K562 (cell line): ENCODE measurements around the gene CD248. TPM values are rescaled to one million over a fixed set of nuclear protein-coding genes. Genes with fewer than 3 reads are reported as not detected.

Source experiments
- ATAC-seq: fragments of 200-7000 bp; cut with Tn5 transposase; 3 replicates; pipeline ENCODE4 v1.9.1; 2020; ENCODE audit warnings: moderate library complexity
- BruUV-seq: library from RNA; stranded (reverse); fragments of 400-500 nt; replicated peaks from 2 replicates; lab custom pipeline; 2021; lab: Mats Ljungman, UMichigan
- CTCF ChIA-PET: fragments of 300-600 bp; formaldehyde crosslinking; extraction: SDS; loops from one replicate; lab custom pipeline; 2021; ENCODE audit warnings: low intra/inter-chr PET ratio; lab: Yijun Ruan, JAX
- POLR2A ChIA-PET: fragments of 300-600, 350-650 bp; sonication (Branson Sonifier 250); formaldehyde crosslinking; extraction: SDS; loops from one replicate; lab custom pipeline; 2021; ENCODE audit warnings: antibody characterized with exemption, inconsistent platforms; lab: Yijun Ruan, JAX
- DNase-seq, 4 experiments: peaks; one replicate each; pipeline versions ENCODE4 v3.0.0 to v3.0.0-alpha.2; 2011 to 2018; ENCODE audit warnings: low spot score in 3 of 4, mixed read lengths in 3 of 4; ENCODE audit errors: extremely low read depth in 1 of 4
- FAIRE-seq: peaks from 2 replicates; lab custom pipeline; 2011; peaks lifted over from hg19 to GRCh38; lab: Jason Lieb, UNC
- H2AFZ ChIP-seq: 2 replicates; pipeline ENCODE4 v1.6.0; 2011; ENCODE audit warnings: low read depth, low read length, control low read depth, inconsistent platforms
- H3K27ac ChIP-seq: fragments of 200-600 bp; 3 replicates; pipeline ENCODE4 v1.8.0; 2011; ENCODE audit warnings: low read depth, mild to moderate bottlenecking, control low read depth, inconsistent platforms, low read length, moderate library complexity, mixed read lengths; ENCODE audit errors: extremely low read depth
- H3K27me3 ChIP-seq, 2 experiments: fragments of 300-600 bp in 1 of 2; 2 replicates in 1 of 2; 3 replicates in 1 of 2; pipeline versions ENCODE4 v1.6.0 to v1.8.0; 2011; ENCODE audit warnings: inconsistent platforms in 2 of 2, low read length in 2 of 2, mild to moderate bottlenecking in 1 of 2, mixed read lengths in 1 of 2, moderate library complexity in 1 of 2; ENCODE audit not compliant: control insufficient read depth in 2 of 2, insufficient read depth in 2 of 2
- H3K36me3 ChIP-seq: fragments of 300-600 bp; 3 replicates; pipeline ENCODE4 v1.8.0; 2011; ENCODE audit warnings: mild to moderate bottlenecking, low read length, inconsistent platforms; ENCODE audit not compliant: control insufficient read depth, insufficient read depth
- H3K4me1 ChIP-seq, 2 experiments: fragments of 200-600 bp in 1 of 2; replicated peaks in 1 of 2; 2 replicates in 1 of 2; 3 replicates in 1 of 2; pipeline versions ENCODE4 v1.5.1 to v1.8.0; 2011; ENCODE audit warnings: inconsistent platforms in 2 of 2, low read length in 2 of 2, mild to moderate bottlenecking in 1 of 2, mixed read lengths in 1 of 2, moderate library complexity in 1 of 2; ENCODE audit not compliant: control insufficient read depth in 2 of 2, insufficient read depth in 2 of 2
- H3K4me2 ChIP-seq: 2 replicates; pipeline ENCODE4 v1.6.1; 2011; ENCODE audit warnings: low read length, control low read depth, inconsistent platforms, mixed read lengths; ENCODE audit not compliant: insufficient read depth
- H3K4me3 ChIP-seq: fragments of 200-600 bp; sonication (generic), shearing (Covaris generic); 2 replicates; pipeline ENCODE4 v1.5.1; 2016; ENCODE audit warnings: control low read depth, inconsistent platforms
- H3K79me2 ChIP-seq: fragments of 200-600 bp; 3 replicates; pipeline ENCODE4 v1.8.0; 2011; ENCODE audit warnings: low read length, inconsistent platforms; ENCODE audit not compliant: control insufficient read depth, insufficient read depth
- H3K9ac ChIP-seq, 2 experiments: 2 replicates each; pipeline versions ENCODE4 v1.6.0 to v1.6.1; 2011; ENCODE audit warnings: low read depth in 2 of 2, low read length in 2 of 2, control low read depth in 1 of 2, inconsistent platforms in 1 of 2, mild to moderate bottlenecking in 1 of 2, mixed read lengths in 1 of 2; ENCODE audit not compliant: insufficient read depth in 1 of 2
- H3K9me1 ChIP-seq: one replicate; pipeline ENCODE4 v1.6.0; 2011; ENCODE audit warnings: inconsistent platforms, mild to moderate bottlenecking, low read length, moderate library complexity; ENCODE audit not compliant: control insufficient read depth, insufficient read depth
- H3K9me3 ChIP-seq: replicated peaks from 2 replicates; pipeline ENCODE4 v1.5.1; 2011; ENCODE audit warnings: low read depth, low read length, inconsistent platforms; ENCODE audit not compliant: control insufficient read depth, insufficient read depth
- H4K20me1 ChIP-seq: replicated peaks from 2 replicates; pipeline ENCODE4 v1.6.1; 2011; ENCODE audit warnings: low read length, inconsistent platforms, mixed read lengths; ENCODE audit not compliant: control insufficient read depth, insufficient read depth
- ATF1 ChIP-seq, 2 experiments: fragments of 450-650 bp in 1 of 2; IDR thresholded peaks; 2 replicates each; pipeline ENCODE4 v1.6.1; 2016; ENCODE audit warnings: missing compliant biosample characterization in 1 of 2, missing genetic modification characterization in 1 of 2
- BDP1 ChIP-seq: IDR thresholded peaks from 3 replicates; pipeline ENCODE4 v1.6.1; 2011; ENCODE audit not compliant: insufficient read length, insufficient read depth
- BRCA1 ChIP-seq, 2 experiments: fragments of 450-650 bp in 1 of 2; sonication (generic) in 1 of 2; formaldehyde crosslinking in 1 of 2; IDR thresholded peaks; 2 replicates each; pipeline versions ENCODE4 v1.5.0 to v1.6.1; 2017 to 2020; ENCODE audit warnings: mild to moderate bottlenecking in 1 of 2, missing genetic modification reagents in 1 of 2
- CBX3 ChIP-seq, 2 experiments: IDR thresholded peaks; 1 replicate in 1 of 2; 2 replicates in 1 of 2; pipeline ENCODE4 v1.6.1; 2012; ENCODE audit warnings: inconsistent platforms in 2 of 2, low read length in 2 of 2, borderline replicate concordance in 1 of 2, control low read depth in 1 of 2
- COPS2 ChIP-seq: fragments of 450-650 bp; conservative IDR thresholded peaks from 2 replicates; pipeline ENCODE4 v1.6.1; 2016; ENCODE audit warnings: mild to moderate bottlenecking, moderate library complexity
- ELF1 ChIP-seq: fragments of 200-800 bp; sonication (Bioruptor generic); IDR thresholded peaks from 2 replicates; pipeline ENCODE4 v1.6.1; 2016; ENCODE audit warnings: missing genetic modification characterization, missing compliant biosample characterization
- FOXK2 ChIP-seq, 2 experiments: fragments of 450-650 bp; IDR thresholded peaks in 1 of 2; conservative IDR thresholded peaks in 1 of 2; 2 replicates each; pipeline ENCODE4 v1.6.1; 2016; ENCODE audit warnings: low read depth in 2 of 2, mild to moderate bottlenecking in 1 of 2
- HIVEP1 ChIP-seq: fragments of 250-450 bp; sonication (Bioruptor Pico); IDR thresholded peaks from 2 replicates; pipeline ENCODE4 v1.4.0; 2020; ENCODE audit warnings: mild to moderate bottlenecking
- PTRF ChIP-seq: fragments of 450-650 bp; IDR thresholded peaks from 2 replicates; pipeline ENCODE4 v1.6.1; 2016; ENCODE audit warnings: mild to moderate bottlenecking, missing genetic modification characterization, missing compliant biosample characterization
- SMAD4 ChIP-seq: fragments of 250-450 bp; sonication (Bioruptor Pico); conservative IDR thresholded peaks from 2 replicates; pipeline ENCODE4 v1.8.0; 2021; ENCODE audit warnings: inconsistent platforms, mild to moderate bottlenecking, moderate library complexity
- ZNF146 ChIP-seq: IDR thresholded peaks from one replicate; pipeline ENCODE4 v1.6.1; 2018; ENCODE audit warnings: missing compliant biosample characterization; ENCODE audit not compliant: unreplicated experiment
- ZNF324 ChIP-seq: fragments of 250-450 bp; sonication (Bioruptor Pico); IDR thresholded peaks from 2 replicates; pipeline ENCODE4 v1.4.0; 2020; ENCODE audit warnings: mild to moderate bottlenecking
- ZNF586 ChIP-seq: fragments of 450-650 bp; formaldehyde crosslinking; conservative IDR thresholded peaks from 2 replicates; pipeline ENCODE4 v1.4.0; 2020; ENCODE audit warnings: mild to moderate bottlenecking, moderate library complexity
- WGBS: fragments of 100-300 bp; shearing (Covaris generic); methylation state at CpG from one replicate; pipeline ENCODE4 v1.1.6; 2016; ENCODE audit warnings: low coverage, mixed read lengths; ENCODE audit not compliant: insufficient coverage; ENCODE audit errors: missing lambda C conversion rate; 5-methylcytosine and 5-hydroxymethylcytosine counted together
- in situ Hi-C: fragments of 300-500 bp; cut with MboI; formaldehyde crosslinking; loops from 4 replicates; pipeline ENCODE4 v1.15.0; 2018; ENCODE audit warnings: inconsistent platforms, mixed read lengths
- intact Hi-C: fragments of 100-400 bp; cut with micrococcal nuclease; formaldehyde crosslinking; loops from 2 replicates; pipeline ENCODE4 v1.14.2; 2022
- polyA plus RNA-seq, 8 experiments: library from polyadenylated mRNA; depleted of rRNA in 4 of 8; stranded (reverse) in 5 of 8; unstranded in 3 of 8; fragments of >200 nt; fragmentation: Nextera tagmentation in 2 of 8; fragmentation: Illumina TruSeq in 1 of 8; extraction: Ambion mirVana in 2 of 8; extraction: Trizol in 1 of 8; gene quantifications; 2 replicates each; pipeline versions ENCODE4 v1.2.1 to v1.2.3, GENCODE V29; 2011 to 2014; ENCODE audit warnings: inconsistent platforms in 1 of 8, missing spikeins in 1 of 8
- total RNA-seq, 7 experiments: library from RNA; depleted of rRNA in 6 of 7; stranded (reverse); fragments of >200 nt in 6 of 7; fragmentation: Illumina TruSeq in 2 of 7; extraction: Trizol in 2 of 7; gene quantifications; 2 replicates each; pipeline versions ENCODE4 v1.2.1 to v1.2.3, GENCODE V29; 2011 to 2021; ENCODE audit warnings: low replicate concordance in 1 of 7
- TF ChIP-seq, protein P1 (sequence below): sonication (generic); formaldehyde crosslinking; IDR thresholded peaks from 2 replicates; pipeline ENCODE4 v1.5.0; 2020; ENCODE audit warnings: missing genetic modification reagents
- TF ChIP-seq, protein P2 (sequence below): fragments of 200-800 bp; sonication (Bioruptor generic); IDR thresholded peaks from 2 replicates; pipeline ENCODE4 v1.6.1; 2017; ENCODE audit warnings: missing genetic modification characterization, missing compliant biosample characterization

CD248 gene
- total and polyA plus RNA-seq, 9 of the 15 experiments (the other 6 are each of a cell fraction or from before 2014, with no cell fraction given): 0.09 TPM; not detected in 8

GRCh38 chr11:66312549-66313320, 4.1 kb downstream of the CD248 start:
- WGBS: 6% methylated on average over 31 of the region's 52 CpGs
- no TSS peak for BruUV-seq
- no peaks in the 10 kb centered on the region for H3K9me1 ChIP-seq
- peak overlapping the region; percentile 38 to 89 for H3K9ac ChIP-seq
- ChIA-PET POLR2A (interaction anchor here (0.5 to 2.6 kb wide), 18 partner anchors 9 to 543 kb away, joined by 3 to 16 read pairs (median 4); partner anchors contain the start of genes PELI3, RBM4B and YIF1A), CTCF (interaction anchor here (0.9 to 2.9 kb wide), 7 partner anchors 9 to 365 kb away, joined by 3 to 37 read pairs (median 4); partner anchors contain the start of genes MRPL11 and RBM4B)
- H4K20me1 ChIP-seq: no peaks in the 10 kb centered on the region
- peak; percentile 94 for ATAC-seq
- peaks cover 23 to 66% of the 10 kb centered on the region in 2 experiments for H3K4me1 ChIP-seq
- intact Hi-C loops: loop anchor here (1.0 to 2.0 kb wide), 3 partner anchors 16 to 76 kb away; partner anchors contain the start of gene RIN1
- H3K79me2 ChIP-seq: no peaks in the 10 kb centered on the region
- H3K36me3 ChIP-seq: no peaks in the 10 kb centered on the region
- peak overlapping the region; percentile 49 for H3K4me3 ChIP-seq
- H3K27ac ChIP-seq: peak overlapping the region; percentile 60
- no peaks in the 10 kb centered on the region for H3K9me3 ChIP-seq
- in situ Hi-C loops: no loop called here
- peak; percentile 98 to 99 (median 98) for DNase-seq
- peak; percentile 98 for FAIRE-seq
- H2AFZ ChIP-seq: peak overlapping the region; percentile 98
- no peaks in the 10 kb centered on the region for H3K27me3 ChIP-seq
- H3K4me2 ChIP-seq: peak overlapping the region; percentile 85
- TF ChIP-seq ZNF586: no peak
- TF ChIP-seq FOXK2 (conservative IDR thresholded peaks at IDR 0.05 in 1 of 2, IDR thresholded peaks at IDR 0.05 in 1 of 2; ENCODE audit: low read depth in 2 of 2): peak in 1 of 2 experiments; percentile 70; a peak in 2 of 4 replicates
- TF ChIP-seq ZNF324: no peak
- no peak for TF ChIP-seq PTRF
- TF ChIP-seq COPS2: no peak
- no peak for TF ChIP-seq HIVEP1 (CRISPR knock-in tag)
- TF ChIP-seq ATF1 (CRISPR knock-in tag; IDR thresholded peaks at IDR 0.05): no peak
- peak; percentile 8; the same call in 1 of the 2 replicates for TF ChIP-seq ATF1 (tag; IDR thresholded peaks at IDR 0.05)
- no peak for TF ChIP-seq BDP1
- no peak for TF ChIP-seq CBX3 (IDR thresholded peaks at IDR 0.05; ENCODE audit: borderline replicate concordance in 1 of 2, low read length in 2 of 2)
- TF ChIP-seq, protein P1, sequence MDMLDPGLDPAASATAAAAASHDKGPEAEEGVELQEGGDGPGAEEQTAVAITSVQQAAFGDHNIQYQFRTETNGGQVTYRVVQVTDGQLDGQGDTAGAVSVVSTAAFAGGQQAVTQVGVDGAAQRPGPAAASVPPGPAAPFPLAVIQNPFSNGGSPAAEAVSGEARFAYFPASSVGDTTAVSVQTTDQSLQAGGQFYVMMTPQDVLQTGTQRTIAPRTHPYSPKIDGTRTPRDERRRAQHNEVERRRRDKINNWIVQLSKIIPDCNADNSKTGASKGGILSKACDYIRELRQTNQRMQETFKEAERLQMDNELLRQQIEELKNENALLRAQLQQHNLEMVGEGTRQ: no peak
- TF ChIP-seq ELF1 (tag): no peak
- TF ChIP-seq, protein P2, sequence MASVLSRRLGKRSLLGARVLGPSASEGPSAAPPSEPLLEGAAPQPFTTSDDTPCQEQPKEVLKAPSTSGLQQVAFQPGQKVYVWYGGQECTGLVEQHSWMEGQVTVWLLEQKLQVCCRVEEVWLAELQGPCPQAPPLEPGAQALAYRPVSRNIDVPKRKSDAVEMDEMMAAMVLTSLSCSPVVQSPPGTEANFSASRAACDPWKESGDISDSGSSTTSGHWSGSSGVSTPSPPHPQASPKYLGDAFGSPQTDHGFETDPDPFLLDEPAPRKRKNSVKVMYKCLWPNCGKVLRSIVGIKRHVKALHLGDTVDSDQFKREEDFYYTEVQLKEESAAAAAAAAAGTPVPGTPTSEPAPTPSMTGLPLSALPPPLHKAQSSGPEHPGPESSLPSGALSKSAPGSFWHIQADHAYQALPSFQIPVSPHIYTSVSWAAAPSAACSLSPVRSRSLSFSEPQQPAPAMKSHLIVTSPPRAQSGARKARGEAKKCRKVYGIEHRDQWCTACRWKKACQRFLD: no peak
- no peak for TF ChIP-seq BRCA1 (IDR thresholded peaks at IDR 0.05)
- no peak for TF ChIP-seq BRCA1 (CRISPR knock-in tag; IDR thresholded peaks at IDR 0.05)
- no peak for TF ChIP-seq ZNF146 (CRISPR knock-in tag)
- no peak for TF ChIP-seq SMAD4 (CRISPR knock-in tag)
